ENCODE measurements around the gene APPBP2. TPM values are rescaled to one million over a fixed set of nuclear protein-coding genes. Genes with fewer than 3 reads are reported as not detected.
"Not testable (repeated sequence)": the region's sequence is repeated elsewhere in the genome, so short reads cannot be mapped to it uniquely, and the experiment has no call there.

Gene APPBP2
- total RNA-seq, 2 donors from 2014 or later: 17.5 to 26.7 TPM

GRCh38 chr17:60525328-60525684 lies 736 bp downstream of the APPBP2 start:
- Mint-ChIP-seq H3K4me3 (peak overlapping the region; percentile 98), H3K27ac (peak overlapping the region; percentile 97), H3K27me3 (no peaks in the 10 kb centered on the region), H3K36me3 (ENCODE audit: low read depth) (peaks cover 4% of the 10 kb centered on the region), H3K4me1 (peaks cover 37% of the 10 kb centered on the region)
- no peak for DNase-seq
- no peak for ATAC-seq
- no peaks in the 10 kb centered on the region for H3K9me3 ChIP-seq (ENCODE audit: control insufficient read depth, low read length, poor library complexity, severe bottlenecking)

GRCh38 chr17:60524463-60525327 lies 1.3 kb downstream of the APPBP2 start:
- Mint-ChIP-seq H3K4me3 (peak overlapping the region; percentile 98), H3K4me1 (peaks cover 37% of the 10 kb centered on the region), H3K27ac (peak overlapping the region; percentile 97), H3K27me3 (no peaks in the 10 kb centered on the region), H3K36me3 (ENCODE audit: low read depth) (peaks cover 4% of the 10 kb centered on the region)
- H3K9me3 ChIP-seq (ENCODE audit: control insufficient read depth, low read length, poor library complexity, severe bottlenecking): no peaks in the 10 kb centered on the region
- ATAC-seq (no peak), DNase-seq (no peak)

DNA sequence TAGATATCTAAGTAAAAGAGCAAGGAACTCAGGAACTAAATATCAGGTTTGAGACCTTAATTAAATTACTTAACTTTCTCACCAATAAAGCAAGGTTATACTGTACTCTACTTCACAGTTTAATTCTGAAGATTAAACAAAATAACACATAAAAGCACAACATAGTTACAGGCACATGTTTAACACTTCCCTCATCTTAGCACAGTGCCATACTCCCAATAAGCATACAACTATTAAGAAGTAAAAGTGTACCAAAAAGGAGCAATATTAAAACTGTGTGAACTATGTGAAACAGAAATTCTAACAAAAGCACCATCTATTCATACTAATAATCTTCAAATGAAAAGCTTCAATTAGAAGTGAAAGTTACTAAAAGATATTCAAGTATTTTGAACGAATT lies 2.2 kb downstream of the APPBP2 start:
- peak overlapping the region; percentile 68 for H3K4me3 Mint-ChIP-seq
- no peaks in the 10 kb centered on the region for H3K9me3 ChIP-seq (ENCODE audit: control insufficient read depth, low read length, poor library complexity, severe bottlenecking)
- H3K27me3 Mint-ChIP-seq: no peaks in the 10 kb centered on the region
- peaks cover 37% of the 10 kb centered on the region for H3K4me1 Mint-ChIP-seq
- DNase-seq: no peak
- peaks cover 4% of the 10 kb centered on the region for H3K36me3 Mint-ChIP-seq (ENCODE audit: low read depth)
- peak overlapping the region; percentile 97 for H3K27ac Mint-ChIP-seq
- ATAC-seq: no peak

DNA sequence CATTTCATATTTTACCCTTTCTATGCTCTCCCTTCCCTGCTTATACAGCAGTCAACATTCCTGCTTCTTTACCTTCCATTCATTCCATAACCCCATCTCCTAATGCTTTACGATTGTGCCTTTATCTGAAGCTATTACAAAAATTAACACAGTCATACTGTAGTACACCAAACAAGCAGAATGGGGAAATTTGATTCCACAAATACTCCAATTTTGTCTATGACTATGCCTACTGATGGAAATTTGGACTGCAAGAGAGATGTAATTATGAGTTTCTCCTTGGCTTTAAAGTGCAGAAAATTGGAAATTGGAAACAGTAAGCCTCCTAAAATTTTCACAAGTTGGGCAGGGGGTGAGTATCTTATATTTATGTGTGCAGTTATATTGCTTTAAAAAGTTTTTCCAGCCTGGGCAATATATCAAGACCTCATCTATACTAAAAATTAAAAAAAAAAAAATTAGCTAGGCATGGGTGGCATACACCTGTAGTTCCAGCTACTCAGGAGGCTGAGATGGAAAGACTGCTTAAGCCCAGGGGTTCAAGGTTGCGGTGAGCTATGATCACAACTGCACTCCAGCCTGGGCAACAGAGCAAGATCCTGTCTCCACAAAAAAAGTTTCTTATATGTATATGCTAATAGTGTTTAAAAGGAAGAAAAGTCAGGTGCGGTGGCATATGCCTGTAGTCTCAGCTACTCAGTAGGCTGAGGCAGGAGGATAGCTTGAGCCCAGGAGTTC lies 3.0 kb downstream of the APPBP2 start:
- H3K4me1 Mint-ChIP-seq: peaks cover 38% of the 10 kb centered on the region
- no peak for DNase-seq
- no peak overlapping the region for H3K4me3 Mint-ChIP-seq
- peak overlapping the region; percentile 0 for H3K27ac Mint-ChIP-seq
- H3K27me3 Mint-ChIP-seq: no peaks in the 10 kb centered on the region
- ATAC-seq: no peak
- peaks cover 4% of the 10 kb centered on the region for H3K36me3 Mint-ChIP-seq (ENCODE audit: low read depth)
- H3K9me3 ChIP-seq (ENCODE audit: control insufficient read depth, low read length, poor library complexity, severe bottlenecking): no peaks in the 10 kb centered on the region

DNA sequence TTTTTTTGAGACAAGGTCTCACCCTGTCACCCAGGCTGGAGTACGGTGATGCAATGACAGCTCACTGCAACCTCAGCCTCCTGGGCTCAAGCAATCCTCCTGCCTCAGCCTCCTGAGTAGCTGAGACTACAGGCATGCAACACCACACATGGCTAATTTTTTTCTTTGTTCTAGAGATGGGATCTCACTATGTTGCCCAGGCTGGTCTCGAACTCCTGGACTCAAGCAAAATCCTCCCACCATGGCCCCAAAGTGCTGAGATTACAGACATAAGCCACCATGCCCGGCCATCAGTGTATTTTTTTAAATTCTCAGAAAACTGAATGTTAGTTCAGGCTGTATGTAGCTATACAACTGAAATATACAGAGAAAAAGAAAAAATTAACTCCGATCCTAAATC lies 6.2 kb downstream of the APPBP2 start:
- H3K9me3 ChIP-seq (ENCODE audit: control insufficient read depth, low read length, poor library complexity, severe bottlenecking): no peaks in the 10 kb centered on the region
- ATAC-seq (no peak), DNase-seq (no peak)
- Mint-ChIP-seq H3K27me3 (no peaks in the 10 kb centered on the region), H3K4me3 (no peak overlapping the region), H3K4me1 (peaks cover 40% of the 10 kb centered on the region), H3K36me3 (ENCODE audit: low read depth) (no peaks in the 10 kb centered on the region), H3K27ac (no peak overlapping the region)

- H3K27me3 Mint-ChIP-seq; DNase-seq; H3K27ac Mint-ChIP-seq; H3K9me3 ChIP-seq (ENCODE audit: control insufficient read depth, low read length, poor library complexity, severe bottlenecking); H3K4me3 Mint-ChIP-seq; H3K36me3 Mint-ChIP-seq (ENCODE audit: low read depth); ATAC-seq: not testable (repeated sequence)
- H3K4me1 Mint-ChIP-seq: peaks cover 31% of the 10 kb centered on the region
Measured at GRCh38 chr17:60515683-60516082, 10.4 kb downstream of the APPBP2 start.

DNA sequence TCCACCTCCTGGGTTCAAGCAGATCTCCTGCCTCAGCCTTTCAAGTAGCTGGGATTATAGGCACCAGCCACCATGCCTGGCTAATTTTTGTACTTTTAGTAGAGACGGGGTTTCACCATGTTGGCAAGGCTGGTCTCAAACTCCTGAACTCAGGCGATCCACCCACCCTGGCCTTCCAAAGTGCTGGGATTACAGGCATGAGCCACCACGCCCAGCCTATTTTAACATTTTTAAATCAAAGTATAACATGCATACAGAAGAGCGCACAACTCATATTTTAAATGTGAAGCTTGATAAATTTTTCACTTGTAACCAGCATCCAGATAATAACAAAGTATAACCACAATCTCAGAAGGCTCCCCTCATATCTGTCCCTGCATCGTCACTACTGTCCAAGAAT lies 10.8 kb downstream of the APPBP2 start:
- H3K27me3 Mint-ChIP-seq; DNase-seq; H3K9me3 ChIP-seq (ENCODE audit: control insufficient read depth, low read length, poor library complexity, severe bottlenecking); H3K27ac Mint-ChIP-seq; ATAC-seq; H3K36me3 Mint-ChIP-seq (ENCODE audit: low read depth); H3K4me3 Mint-ChIP-seq: not testable (repeated sequence)
- H3K4me1 Mint-ChIP-seq: peaks cover 31% of the 10 kb centered on the region

DNA sequence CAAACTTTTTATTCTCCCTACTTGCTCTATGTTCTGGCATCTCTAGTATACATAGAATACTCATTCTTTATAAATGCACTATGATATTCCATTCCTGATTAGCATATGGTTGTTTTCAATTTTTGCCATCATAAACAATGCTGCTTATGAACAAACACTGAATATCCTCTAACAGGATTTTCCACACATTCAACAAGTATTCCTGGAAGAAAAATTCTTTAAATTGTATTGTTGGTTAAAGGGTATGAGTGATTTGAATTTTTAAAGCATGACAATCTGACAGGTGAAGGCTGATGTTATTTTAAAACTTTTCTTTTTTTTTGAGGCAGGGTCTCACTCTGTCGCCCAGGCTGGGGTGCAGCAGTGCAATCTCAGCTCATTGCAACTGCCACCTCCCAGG lies 11.5 kb downstream of the APPBP2 start:
- no peaks in the 10 kb centered on the region for H3K9me3 ChIP-seq (ENCODE audit: control insufficient read depth, low read length, poor library complexity, severe bottlenecking)
- Mint-ChIP-seq H3K4me3 (no peak overlapping the region), H3K4me1 (peaks cover 32% of the 10 kb centered on the region), H3K36me3 (ENCODE audit: low read depth) (peaks cover 2% of the 10 kb centered on the region), H3K27me3 (no peaks in the 10 kb centered on the region), H3K27ac (peak overlapping the region; percentile 60)
- DNase-seq (no peak), ATAC-seq (no peak)

GRCh38 chr17:60514053-60514452 lies 12.0 kb downstream of the APPBP2 start:
- Mint-ChIP-seq H3K4me1 (peaks cover 34% of the 10 kb centered on the region), H3K27ac (peak overlapping the region; percentile 60), H3K27me3 (no peaks in the 10 kb centered on the region), H3K36me3 (ENCODE audit: low read depth) (peaks cover 2% of the 10 kb centered on the region), H3K4me3 (no peak overlapping the region)
- ATAC-seq (no peak), DNase-seq (no peak)
- H3K9me3 ChIP-seq (ENCODE audit: control insufficient read depth, low read length, poor library complexity, severe bottlenecking): no peaks in the 10 kb centered on the region

DNA sequence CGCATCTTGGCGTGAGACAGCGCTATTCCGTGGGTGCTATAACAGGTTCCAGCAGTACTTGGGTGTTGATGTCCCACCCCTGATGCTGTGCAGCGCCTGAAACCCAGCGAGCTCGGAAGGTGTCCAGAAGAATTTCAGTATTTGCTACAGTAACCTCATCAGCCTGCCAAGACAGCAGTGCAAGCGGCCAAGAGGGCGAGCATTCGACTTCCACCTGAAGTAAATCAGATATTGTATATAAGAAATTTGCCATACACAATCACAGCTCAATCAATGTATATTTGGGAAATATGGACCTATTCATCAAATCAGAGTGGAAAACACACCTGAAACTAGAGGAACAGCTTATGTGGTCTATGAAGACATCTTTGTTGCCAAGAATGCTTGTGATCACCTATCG lies 13.0 kb downstream of the APPBP2 start:
- H3K9me3 ChIP-seq (ENCODE audit: control insufficient read depth, low read length, poor library complexity, severe bottlenecking): no peaks in the 10 kb centered on the region
- H3K4me3 Mint-ChIP-seq: no peak overlapping the region
- H3K4me1 Mint-ChIP-seq: peaks cover 38% of the 10 kb centered on the region
- no peak for ATAC-seq
- H3K27me3 Mint-ChIP-seq: no peaks in the 10 kb centered on the region
- peaks cover 2% of the 10 kb centered on the region for H3K36me3 Mint-ChIP-seq (ENCODE audit: low read depth)
- DNase-seq: no peak
- H3K27ac Mint-ChIP-seq: peak overlapping the region; percentile 60

GRCh38 chr17:60510723-60511122 lies 15.3 kb downstream of the APPBP2 start:
- DNase-seq (no peak), ATAC-seq (no peak)
- no peaks in the 10 kb centered on the region for H3K27me3 Mint-ChIP-seq
- no peaks in the 10 kb centered on the region for H3K9me3 ChIP-seq (ENCODE audit: control insufficient read depth, low read length, poor library complexity, severe bottlenecking)
- no peak overlapping the region for H3K27ac Mint-ChIP-seq
- H3K4me1 Mint-ChIP-seq: peaks cover 35% of the 10 kb centered on the region
- peaks cover 2% of the 10 kb centered on the region for H3K36me3 Mint-ChIP-seq (ENCODE audit: low read depth)
- no peak overlapping the region for H3K4me3 Mint-ChIP-seq

GRCh38 chr17:60510031-60510430 lies 16.0 kb downstream of the APPBP2 start:
- H3K27ac Mint-ChIP-seq: no peak overlapping the region
- H3K4me1 Mint-ChIP-seq: peaks cover 34% of the 10 kb centered on the region
- H3K36me3 Mint-ChIP-seq (ENCODE audit: low read depth): peaks cover 2% of the 10 kb centered on the region
- no peaks in the 10 kb centered on the region for H3K27me3 Mint-ChIP-seq
- DNase-seq (no peak), ATAC-seq (no peak)
- no peaks in the 10 kb centered on the region for H3K9me3 ChIP-seq (ENCODE audit: control insufficient read depth, low read length, poor library complexity, severe bottlenecking)
- no peak overlapping the region for H3K4me3 Mint-ChIP-seq

DNA sequence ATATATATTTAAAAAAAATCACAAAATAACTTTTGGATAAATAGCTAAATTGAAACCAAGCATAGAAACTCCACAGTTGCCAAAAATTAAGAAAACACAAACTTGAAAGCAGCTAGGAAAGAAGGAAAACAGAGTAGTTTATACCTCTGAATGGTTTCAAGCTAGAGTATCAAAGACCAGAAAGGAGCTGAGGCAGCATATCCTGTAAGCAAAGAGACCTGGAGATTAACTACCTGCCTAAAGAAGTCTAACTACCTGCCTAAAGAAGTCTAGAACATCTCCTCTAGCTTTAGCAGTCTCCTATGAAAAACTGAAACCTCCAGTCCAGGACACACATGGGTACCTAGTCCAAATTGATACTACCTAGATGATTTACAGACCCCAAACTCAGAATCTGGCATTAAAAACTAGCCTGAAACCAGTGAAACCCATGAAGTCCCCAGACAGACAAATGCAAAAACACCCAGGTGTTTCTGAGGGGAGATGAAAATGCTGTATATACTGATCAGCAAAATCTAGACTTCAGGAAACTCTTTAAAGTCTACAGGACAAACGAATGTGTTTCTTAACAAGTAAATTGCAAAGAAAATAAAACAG lies 17.6 kb downstream of the APPBP2 start:
- Mint-ChIP-seq H3K4me3 (no peak overlapping the region), H3K27ac (peak overlapping the region; percentile 47), H3K36me3 (ENCODE audit: low read depth) (peaks cover 2% of the 10 kb centered on the region), H3K27me3 (no peaks in the 10 kb centered on the region), H3K4me1 (peaks cover 25% of the 10 kb centered on the region)
- H3K9me3 ChIP-seq (ENCODE audit: control insufficient read depth, low read length, poor library complexity, severe bottlenecking): no peaks in the 10 kb centered on the region
- no peak for ATAC-seq
- no peak for DNase-seq

Data from T-helper 17 cell (primary cell).